Hepatocyte (in vitro differentiated cells): ENCODE data around the gene TPRN.

Experiments used
- CTCF ChIP-seq: fragments of 200-600 bp; sonication (generic); IDR thresholded peaks from 2 replicates; pipeline ENCODE4 v1.5.1; 2016; ENCODE audit warnings: antibody characterized with exemption, mild to moderate bottlenecking; ENCODE audit not compliant: poor library complexity
- EZH2 ChIP-seq: fragments of 200-600 bp; sonication (generic); IDR thresholded peaks from 2 replicates; pipeline ENCODE4 v1.6.1; 2016; ENCODE audit warnings: antibody characterized with exemption, mild to moderate bottlenecking, borderline replicate concordance
- EZH2phosphoT487 ChIP-seq: fragments of 200-600 bp; sonication (generic); IDR thresholded peaks from one replicate; pipeline ENCODE4 v1.6.1; 2018; ENCODE audit warnings: antibody characterized with exemption, mild to moderate bottlenecking, low read depth, moderate library complexity; ENCODE audit not compliant: unreplicated experiment, severe bottlenecking

- TF ChIP-seq CTCF (peak; percentile 12), EZH2 (no peak), EZH2phosphoT487 (no peak)
These were observed 12.9 kb upstream of the TPRN start for GRCh38 chr9:137213160-137214060.
